Measurements from ENCODE around the gene ALDH1A3. TPM values are rescaled to one million over a fixed set of nuclear protein-coding genes. Genes with fewer than 3 reads are reported as not detected.
"Not testable (repeated sequence)": the region's sequence is repeated elsewhere in the genome, so short reads cannot be mapped to it uniquely, and the experiment has no call there.

ALDH1A3 gene
- total RNA-seq, 2 experiments from 2014 or later: not detected

DNA sequence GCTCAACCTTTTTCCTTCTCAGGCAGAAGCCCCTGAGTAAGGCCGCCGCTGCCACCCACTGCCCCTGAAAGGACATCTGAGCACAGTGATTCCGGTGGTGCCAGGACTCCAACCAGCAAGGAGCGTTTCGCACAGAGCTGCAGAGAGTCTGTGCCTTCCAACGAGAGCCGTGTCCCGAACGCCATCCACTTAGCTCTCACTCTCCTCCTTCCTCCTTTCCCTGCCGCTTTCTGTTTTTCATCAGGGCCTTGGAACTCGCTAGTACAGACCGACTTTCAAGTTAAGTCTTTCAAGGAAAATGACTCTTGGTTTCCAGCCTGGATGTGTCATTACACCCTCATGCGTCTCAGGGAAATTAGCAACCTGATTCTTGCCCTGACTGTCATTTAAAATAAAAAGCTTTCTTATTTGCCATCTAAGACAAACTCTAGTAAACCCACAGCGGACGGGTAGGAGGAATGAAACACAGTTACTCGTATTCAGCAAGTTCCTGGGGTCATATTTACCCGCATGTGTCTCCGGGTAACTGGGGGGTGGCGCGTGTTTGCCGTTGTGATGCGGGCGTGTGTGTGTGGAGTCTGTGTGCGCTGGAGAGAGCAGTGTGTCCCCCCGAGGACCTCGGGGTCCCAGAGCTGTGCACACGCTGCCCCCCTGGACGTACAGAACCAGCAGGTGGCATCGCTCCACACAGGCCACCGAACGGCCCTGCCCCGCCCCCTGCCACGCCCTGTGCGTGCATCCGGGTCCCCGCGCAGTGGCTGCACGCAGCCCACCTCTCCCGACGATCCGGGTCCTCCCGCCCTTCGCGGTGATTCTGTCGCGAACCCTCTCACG, 30.4 kb upstream of the ALDH1A3 start:
- ChIA-PET POLR2A (no interaction called here), CTCF (interaction anchor here (0.8 kb wide), 1 partner anchor 40 kb away, joined by 3 read pairs; no protein-coding TSS in a partner anchor)
- Mint-ChIP-seq H3K27me3 (peaks cover 13% of the 10 kb centered on the region), H3K36me3 (ENCODE audit: low read depth) (no peaks in the 10 kb centered on the region), H3K27ac (no peak overlapping the region), H3K4me1 (peaks cover 5% of the 10 kb centered on the region), H3K9me3 (no peaks in the 10 kb centered on the region), H3K4me3 (peak overlapping the region; percentile 59)
- DNase-seq: peak; percentile 49

DNA sequence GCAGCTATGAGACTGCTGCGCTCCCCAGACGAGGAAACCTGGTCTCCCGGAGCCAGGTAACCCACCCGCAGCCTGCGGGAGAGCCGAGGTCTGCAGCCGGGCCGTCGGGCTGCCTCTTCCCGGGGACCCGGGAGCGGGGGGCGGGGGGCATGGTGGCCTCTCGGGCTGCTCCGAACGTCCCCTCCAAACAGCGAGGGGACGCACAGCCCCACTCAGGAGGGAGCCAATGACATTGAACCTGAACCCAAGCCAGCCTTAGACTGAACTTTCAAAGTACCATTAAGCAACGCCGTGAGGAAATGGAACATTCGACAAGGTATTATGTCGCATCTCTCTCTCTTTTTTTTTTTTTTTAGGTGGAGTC, 29.8 kb upstream of the ALDH1A3 start:
- Mint-ChIP-seq H3K27me3 (peaks cover 13% of the 10 kb centered on the region), H3K4me3 (peak overlapping the region; percentile 59), H3K4me1 (peaks cover 5% of the 10 kb centered on the region), H3K27ac (no peak overlapping the region), H3K9me3 (no peaks in the 10 kb centered on the region), H3K36me3 (ENCODE audit: low read depth) (no peaks in the 10 kb centered on the region)
- ChIA-PET POLR2A (no interaction called here), CTCF (no interaction called here)
- no peak for DNase-seq

DNA sequence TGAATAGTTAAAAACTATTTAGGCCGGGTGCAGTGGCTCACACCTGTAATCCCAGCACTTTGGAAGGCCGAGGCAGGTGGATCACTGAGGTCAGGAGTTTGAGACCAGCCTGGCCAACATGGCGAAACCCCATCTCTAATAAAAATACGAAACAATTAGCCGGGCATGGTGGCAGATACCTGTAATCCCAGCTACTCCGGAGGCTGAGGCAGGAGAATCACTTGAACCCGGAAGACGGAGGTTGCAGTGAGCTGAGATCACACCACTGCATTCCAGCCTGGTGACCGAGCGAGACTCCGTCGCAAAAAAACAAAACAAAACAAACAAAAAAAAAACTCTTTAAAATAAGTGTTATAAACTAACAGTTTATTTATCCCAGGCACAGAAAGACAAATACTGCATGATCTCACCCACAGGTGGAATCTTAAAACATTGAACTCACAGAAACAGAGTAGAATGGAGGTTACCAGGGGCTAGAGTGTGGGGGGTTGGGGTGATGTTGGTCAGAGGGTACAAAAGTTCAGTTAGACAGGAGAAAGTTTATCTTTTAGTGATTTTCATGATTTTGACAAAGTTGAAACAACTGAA, 28.1 kb upstream of the ALDH1A3 start:
- POLR2A ChIA-PET; H3K36me3 Mint-ChIP-seq (ENCODE audit: low read depth); DNase-seq; CTCF ChIA-PET; H3K27ac Mint-ChIP-seq; H3K4me1 Mint-ChIP-seq; H3K9me3 Mint-ChIP-seq; H3K4me3 Mint-ChIP-seq: not testable (repeated sequence)
- peaks cover 15% of the 10 kb centered on the region for H3K27me3 Mint-ChIP-seq

DNA sequence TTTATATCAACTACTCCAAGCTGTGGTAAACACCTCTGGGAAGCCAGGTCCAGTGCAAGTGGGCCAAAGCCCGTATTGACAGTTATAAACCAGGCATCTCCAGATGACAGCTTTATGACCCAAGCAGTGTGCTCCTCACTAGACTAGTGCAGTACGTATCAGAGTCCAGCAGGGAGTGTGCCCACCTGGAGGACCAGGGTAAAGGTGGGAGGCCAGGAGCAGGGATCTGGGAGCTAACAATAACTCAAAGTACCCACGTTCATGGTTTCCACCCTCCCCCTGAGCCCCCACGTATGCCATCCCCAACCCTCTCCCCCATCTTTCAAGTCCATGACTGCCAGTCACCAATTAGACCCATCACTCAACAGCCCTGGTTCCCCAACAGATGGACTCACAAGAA, 27.0 kb upstream of the ALDH1A3 start:
- Mint-ChIP-seq H3K9me3 (no peaks in the 10 kb centered on the region), H3K4me3 (no peak overlapping the region), H3K4me1 (peaks cover 5% of the 10 kb centered on the region), H3K36me3 (ENCODE audit: low read depth) (no peaks in the 10 kb centered on the region), H3K27ac (no peak overlapping the region), H3K27me3 (peaks cover 15% of the 10 kb centered on the region)
- CTCF ChIA-PET: no interaction called here
- no peak for DNase-seq
- POLR2A ChIA-PET: no interaction called here

DNA sequence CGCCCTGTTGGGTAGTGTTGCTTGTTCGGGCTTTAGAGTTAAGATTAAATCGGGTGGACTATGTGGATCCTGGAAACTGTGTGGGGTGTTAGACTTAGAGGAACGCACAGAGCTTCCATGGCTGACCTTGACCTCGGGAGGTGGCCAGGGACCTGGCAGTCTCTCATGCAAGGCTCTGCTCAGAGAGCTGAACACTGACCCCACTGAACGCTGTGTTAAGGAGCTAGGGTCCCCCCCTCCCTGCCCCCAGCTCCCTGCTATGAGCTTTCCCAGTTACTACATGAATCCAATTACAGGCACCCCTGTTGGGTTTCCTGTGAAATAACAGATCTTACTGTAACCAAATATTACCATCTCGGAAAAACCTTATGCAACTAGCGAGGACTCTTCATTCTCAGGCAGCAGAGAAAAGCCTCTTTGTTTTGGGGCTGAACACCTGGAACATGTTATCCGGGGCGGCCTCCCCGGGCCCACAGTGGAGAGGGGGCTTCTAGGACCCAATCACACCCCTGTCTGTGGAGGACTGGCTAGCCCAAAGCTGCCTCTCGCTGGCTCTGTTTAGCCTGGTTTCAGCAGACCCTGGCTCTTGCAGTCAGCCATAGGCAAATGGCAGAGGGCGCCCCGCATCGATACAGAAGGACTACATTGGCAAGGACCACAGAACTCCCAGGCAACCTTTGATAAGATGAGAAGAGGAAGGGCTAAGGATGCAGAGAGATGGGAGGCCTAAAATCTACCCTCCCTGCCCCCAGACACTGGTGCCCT, 25.8 kb upstream of the ALDH1A3 start:
- no peak for DNase-seq
- peaks cover 15% of the 10 kb centered on the region for H3K27me3 Mint-ChIP-seq
- POLR2A ChIA-PET: no interaction called here

DNA sequence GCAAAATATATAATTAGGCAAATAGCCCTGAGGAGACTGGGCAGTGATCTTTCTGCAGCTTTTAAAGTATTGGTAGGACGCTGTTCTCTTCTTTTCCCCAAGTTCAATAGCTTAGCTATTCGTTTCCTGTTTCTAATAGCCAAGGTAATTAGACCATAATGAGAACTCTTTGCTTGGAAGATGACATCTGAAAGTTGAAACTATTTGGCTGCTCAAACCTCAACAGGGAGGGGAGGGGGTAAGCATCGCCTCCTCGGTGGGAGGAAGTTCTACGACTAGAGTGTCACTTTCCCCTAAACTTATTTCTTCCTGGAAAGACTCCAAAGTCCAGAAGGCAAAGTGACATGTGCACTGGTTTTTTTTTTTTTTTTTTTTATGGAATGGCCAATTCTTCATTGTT, 22.8 kb upstream of the ALDH1A3 start:
- Mint-ChIP-seq H3K4me3 (no peak overlapping the region), H3K9me3 (no peaks in the 10 kb centered on the region), H3K36me3 (ENCODE audit: low read depth) (no peaks in the 10 kb centered on the region), H3K27ac (no peak overlapping the region), H3K27me3 (peaks cover 4% of the 10 kb centered on the region), H3K4me1 (no peaks in the 10 kb centered on the region)
- ChIA-PET CTCF (no interaction called here), POLR2A (no interaction called here)
- no peak for DNase-seq

More for the DNA sequence above, 25.8 kb upstream of the ALDH1A3 start:
- CTCF ChIA-PET: no interaction called here
- Mint-ChIP-seq H3K4me3 (no peak overlapping the region), H3K9me3 (no peaks in the 10 kb centered on the region), H3K27ac (no peak overlapping the region), H3K36me3 (ENCODE audit: low read depth) (no peaks in the 10 kb centered on the region), H3K4me1 (peaks cover 5% of the 10 kb centered on the region)

DNA sequence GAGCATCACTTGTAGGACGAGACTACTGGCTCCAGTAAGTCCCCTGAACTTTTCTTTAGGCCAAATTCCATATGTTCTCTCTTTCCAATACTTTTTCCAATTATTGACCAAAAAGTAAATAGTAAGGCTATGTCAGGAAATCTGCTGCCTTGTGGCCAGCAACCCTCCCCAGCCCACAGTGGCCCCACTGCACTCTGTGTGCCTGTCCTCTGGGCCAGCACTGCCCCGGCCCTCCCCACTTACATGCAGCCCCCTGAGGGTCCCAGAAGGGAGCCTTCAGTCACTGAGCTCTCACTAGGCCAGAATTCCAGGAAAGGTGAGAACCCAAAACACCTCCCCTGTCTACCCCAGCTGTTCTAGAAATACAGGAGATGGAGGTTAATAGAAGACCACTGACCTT, 21.3 kb upstream of the ALDH1A3 start:
- CTCF ChIA-PET: interaction anchor here (0.7 kb wide), 1 partner anchor 508 kb away, joined by 3 read pairs; no protein-coding TSS in a partner anchor
- POLR2A ChIA-PET: no interaction called here
- DNase-seq: no peak

DNA sequence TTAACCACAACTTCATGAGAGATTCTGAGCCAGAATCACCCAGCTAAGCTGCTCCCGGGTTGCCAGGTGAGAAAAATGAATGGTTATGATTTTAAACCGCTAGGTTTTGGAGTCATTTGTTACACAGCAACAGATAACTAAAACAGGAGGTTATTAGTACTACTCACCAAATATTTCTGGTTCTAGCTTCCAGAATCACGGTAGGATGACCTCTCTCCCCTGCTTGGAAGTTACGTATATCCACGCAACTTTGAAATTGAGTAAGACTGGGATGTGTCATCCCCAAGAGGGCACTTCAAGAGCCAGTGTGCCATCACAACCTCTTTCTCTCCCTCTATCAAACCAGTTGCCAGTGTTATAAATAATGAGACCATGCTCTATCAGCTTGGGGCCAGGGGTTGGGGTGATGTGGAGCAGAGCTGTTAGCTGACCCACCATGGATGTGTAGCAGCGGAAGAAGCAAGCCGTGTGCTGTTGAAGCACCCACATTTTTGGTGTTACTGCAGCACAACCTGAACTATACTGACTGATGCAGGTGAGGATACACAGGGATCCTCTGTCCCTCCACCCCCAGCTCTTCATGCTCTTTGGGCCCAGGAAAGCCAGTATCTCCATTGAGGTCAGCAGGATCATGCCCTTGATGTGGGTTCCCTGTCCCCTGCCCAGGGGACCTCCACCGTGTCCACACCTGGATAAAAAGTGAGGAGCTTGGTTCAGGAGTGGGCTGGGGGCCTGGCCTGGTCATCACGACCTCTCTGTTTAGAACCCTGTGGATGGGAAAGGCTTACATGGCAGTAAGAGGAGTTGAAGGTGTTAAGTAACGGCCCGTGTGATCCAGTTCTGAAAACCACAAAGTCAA, 19.4 kb upstream of the ALDH1A3 start:
- no peaks in the 10 kb centered on the region for H3K9me3 Mint-ChIP-seq
- POLR2A ChIA-PET: no interaction called here
- no peak for DNase-seq
- H3K4me1 Mint-ChIP-seq: no peaks in the 10 kb centered on the region
- CTCF ChIA-PET: interaction anchor here (1.1 kb wide), 1 partner anchor 13 kb away, joined by 3 read pairs; no protein-coding TSS in a partner anchor
- no peak overlapping the region for H3K27ac Mint-ChIP-seq
- H3K36me3 Mint-ChIP-seq (ENCODE audit: low read depth): no peaks in the 10 kb centered on the region
- H3K4me3 Mint-ChIP-seq: no peak overlapping the region
- peaks cover 13% of the 10 kb centered on the region for H3K27me3 Mint-ChIP-seq

More for the DNA sequence above, 21.3 kb upstream of the ALDH1A3 start:
- Mint-ChIP-seq H3K36me3 (ENCODE audit: low read depth) (no peaks in the 10 kb centered on the region), H3K9me3 (no peaks in the 10 kb centered on the region), H3K4me1 (no peaks in the 10 kb centered on the region), H3K27ac (no peak overlapping the region), H3K4me3 (no peak overlapping the region), H3K27me3 (peaks cover 1% of the 10 kb centered on the region)

DNA sequence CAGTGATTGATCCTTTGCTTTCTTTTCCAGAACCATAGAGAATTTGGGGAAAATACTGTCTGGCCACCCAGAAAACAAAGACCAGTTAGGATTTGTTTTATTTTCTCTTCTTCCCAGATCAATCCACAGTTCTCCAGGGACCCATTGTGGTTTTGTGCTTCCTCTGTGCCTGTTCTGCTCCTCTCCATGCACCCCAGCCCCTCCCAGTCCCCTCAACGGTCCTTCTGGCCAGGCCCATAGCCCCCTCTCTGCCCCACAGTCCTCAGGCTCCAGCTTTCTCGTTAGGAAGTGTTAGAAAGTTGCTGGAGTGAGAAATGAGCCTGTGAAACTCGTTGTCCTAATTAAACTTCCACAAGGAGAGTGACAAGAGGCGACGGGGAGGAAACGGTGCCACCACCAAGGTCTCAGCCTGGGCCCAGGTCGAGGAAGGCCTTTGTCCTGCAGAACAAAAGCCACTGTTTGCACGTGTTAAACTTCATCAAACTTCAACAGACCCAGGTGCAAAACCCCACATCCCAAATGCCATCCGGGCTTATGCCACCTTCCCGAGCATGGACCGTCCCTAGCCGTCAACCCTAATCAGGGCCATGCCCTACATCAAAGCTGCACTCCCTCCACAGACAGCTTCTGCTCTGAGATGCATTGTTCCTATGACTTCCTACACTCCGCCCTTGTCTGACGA, 18.7 kb upstream of the ALDH1A3 start:
- ChIA-PET POLR2A (no interaction called here), CTCF (no interaction called here)
- no peaks in the 10 kb centered on the region for H3K9me3 Mint-ChIP-seq
- H3K36me3 Mint-ChIP-seq (ENCODE audit: low read depth): no peaks in the 10 kb centered on the region
- H3K27ac Mint-ChIP-seq: no peak overlapping the region
- no peak for DNase-seq
- H3K4me1 Mint-ChIP-seq: no peaks in the 10 kb centered on the region
- peaks cover 14% of the 10 kb centered on the region for H3K27me3 Mint-ChIP-seq
- no peak overlapping the region for H3K4me3 Mint-ChIP-seq

DNA sequence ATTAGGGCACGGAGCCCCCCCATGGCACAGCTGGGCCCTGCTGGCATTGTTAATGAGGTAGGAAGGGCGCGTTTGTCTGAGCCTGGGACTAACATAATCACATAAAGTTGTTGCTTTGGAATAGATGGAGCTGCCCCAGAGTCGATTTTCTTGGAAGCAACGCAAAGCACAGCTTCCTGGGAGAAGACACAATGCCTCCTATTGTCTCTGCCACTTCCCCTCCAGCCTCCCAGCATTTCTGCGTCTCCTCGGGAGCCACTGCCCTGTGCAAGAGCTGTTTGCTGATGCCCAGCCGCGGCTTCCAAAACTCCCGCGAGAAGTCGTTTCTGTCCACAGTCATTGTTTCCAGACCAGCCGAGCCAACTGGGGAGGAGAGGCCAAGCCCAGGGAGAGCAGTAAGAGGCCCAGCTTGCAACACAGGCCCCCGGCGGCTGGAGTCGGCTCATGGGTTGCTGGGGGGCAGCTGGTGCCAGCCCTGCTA, 18.1 kb upstream of the ALDH1A3 start:
- Mint-ChIP-seq H3K9me3 (no peaks in the 10 kb centered on the region), H3K4me3 (no peak overlapping the region), H3K27me3 (peaks cover 16% of the 10 kb centered on the region), H3K4me1 (no peaks in the 10 kb centered on the region), H3K27ac (no peak overlapping the region), H3K36me3 (ENCODE audit: low read depth) (no peaks in the 10 kb centered on the region)
- POLR2A ChIA-PET: no interaction called here
- no peak for DNase-seq
- CTCF ChIA-PET: no interaction called here

DNA sequence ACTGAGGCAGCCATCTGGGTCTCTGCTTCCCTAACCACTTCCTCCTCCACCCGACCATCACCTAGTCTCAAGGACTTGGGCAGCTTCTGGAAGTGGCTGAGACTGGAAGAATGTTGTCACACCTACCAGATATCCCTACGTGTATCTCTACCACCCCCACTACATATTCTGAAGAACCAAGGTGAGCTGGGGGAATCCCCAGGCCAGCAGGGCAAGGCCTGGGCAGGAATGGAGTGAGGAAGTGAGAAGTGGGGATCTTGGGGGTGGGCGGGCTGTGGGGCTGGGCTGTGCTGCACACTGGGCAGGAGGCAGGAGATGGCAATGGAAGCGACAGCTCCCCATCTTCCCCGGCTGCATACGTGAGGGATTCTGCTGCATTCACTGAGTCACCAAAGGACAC, 17.5 kb upstream of the ALDH1A3 start:
- H3K4me1 Mint-ChIP-seq: no peaks in the 10 kb centered on the region
- ChIA-PET CTCF (no interaction called here), POLR2A (no interaction called here)
- H3K27ac Mint-ChIP-seq: no peak overlapping the region
- peaks cover 16% of the 10 kb centered on the region for H3K27me3 Mint-ChIP-seq
- H3K4me3 Mint-ChIP-seq: no peak overlapping the region
- DNase-seq: no peak
- H3K36me3 Mint-ChIP-seq (ENCODE audit: low read depth): no peaks in the 10 kb centered on the region
- no peaks in the 10 kb centered on the region for H3K9me3 Mint-ChIP-seq

DNA sequence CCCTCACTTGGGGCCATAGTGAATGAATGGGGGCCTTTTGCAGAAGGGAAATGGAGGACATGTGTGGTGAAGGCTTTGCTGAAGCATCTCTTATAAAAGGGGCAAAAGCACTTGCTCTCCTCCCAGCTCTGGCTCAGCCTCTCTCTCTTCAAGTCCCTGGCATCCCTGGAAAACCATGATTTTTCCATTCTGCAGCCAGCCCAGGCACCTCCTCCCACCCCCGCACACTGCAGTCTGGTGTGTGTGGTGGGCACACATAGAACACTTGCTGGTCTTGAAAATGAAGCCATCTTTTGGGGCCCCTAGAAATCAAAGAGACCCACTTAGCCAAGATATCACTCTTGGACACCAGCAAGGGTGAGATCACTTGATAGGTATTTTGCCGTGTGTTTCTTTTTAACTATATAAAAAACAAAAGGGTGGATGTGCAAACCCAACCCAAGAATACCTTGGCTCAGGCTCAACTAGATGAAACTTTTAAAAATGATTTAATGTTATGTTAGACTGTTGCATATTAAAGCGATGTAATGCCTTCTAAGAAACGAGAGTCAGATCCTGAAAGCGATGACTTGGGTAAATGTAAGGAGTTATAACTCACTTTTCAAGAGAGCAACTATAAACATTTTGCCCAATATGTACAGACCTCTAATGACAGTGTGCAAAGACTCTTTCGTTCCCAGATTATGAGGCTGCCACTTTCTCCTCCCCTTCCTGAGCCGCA, 16.4 kb upstream of the ALDH1A3 start:
- Mint-ChIP-seq H3K9me3 (no peaks in the 10 kb centered on the region), H3K4me1 (no peaks in the 10 kb centered on the region), H3K27ac (no peak overlapping the region), H3K36me3 (ENCODE audit: low read depth) (no peaks in the 10 kb centered on the region), H3K4me3 (no peak overlapping the region), H3K27me3 (peaks cover 16% of the 10 kb centered on the region)
- DNase-seq: no peak
- ChIA-PET CTCF (interaction anchor here (0.9 to 1.2 kb wide), 2 partner anchors 10 to 22 kb away, joined by 3 to 4 read pairs; no protein-coding TSS in a partner anchor), POLR2A (no interaction called here)
